GM12878 (cell line): ENCODE data around the gene FRK. TPM values are rescaled to one million over a fixed set of nuclear protein-coding genes. Genes with fewer than 3 reads are reported as not detected.

Experiments
- ATAC-seq: fragments of 200-7000 bp; cut with Tn5 transposase; 3 replicates; pipeline ENCODE4 v1.9.1; 2020; ENCODE audit warnings: mild to moderate bottlenecking, moderate library complexity
- BruUV-seq: library from RNA; stranded (reverse); fragments of 400-500 nt; replicated peaks from 2 replicates; lab custom pipeline; 2021; lab: Mats Ljungman, UMichigan
- CTCF ChIA-PET: fragments of 300-600 bp; sonication (Branson Sonifier 250); formaldehyde crosslinking; extraction: SDS; loops from one replicate; lab custom pipeline; 2021; ENCODE audit warnings: inconsistent platforms; lab: Yijun Ruan, JAX
- POLR2A ChIA-PET: fragments of 350-600 bp; formaldehyde crosslinking; extraction: SDS; loops from one replicate; lab custom pipeline; 2021; ENCODE audit warnings: inconsistent platforms; lab: Charles Lee
- RAD21 ChIA-PET: fragments of 300-600 bp; sonication (Branson Sonifier 250); formaldehyde crosslinking; loops from one replicate; lab custom pipeline; 2023; ENCODE audit warnings: antibody characterized with exemption; ENCODE audit not compliant: unreplicated experiment; lab: Charles Lee
- SMC1A ChIA-PET: fragments of 300-600 bp; sonication (Branson Sonifier 250); formaldehyde crosslinking; loops from one replicate; lab custom pipeline; 2023; ENCODE audit not compliant: unreplicated experiment, uncharacterized antibody; lab: Charles Lee
- DNase-seq: peaks from one replicate; pipeline ENCODE4 v3.0.0-alpha.2; 2011; ENCODE audit warnings: low read depth, low spot score
- FAIRE-seq: peaks from 3 replicates; lab custom pipeline; 2011; peaks lifted over from hg19 to GRCh38; lab: Jason Lieb, UNC
- H2AFZ ChIP-seq: 2 replicates; pipeline ENCODE4 v1.6.0; 2011; ENCODE audit warnings: low read depth, low read length, control low read depth; ENCODE audit not compliant: control insufficient read depth
- H3K27ac ChIP-seq: 2 replicates; pipeline ENCODE4 v1.5.1; 2011; ENCODE audit warnings: control low read depth; ENCODE audit not compliant: control insufficient read depth, insufficient read depth
- H3K27me3 ChIP-seq, 2 experiments: replicated peaks in 1 of 2; 2 replicates each; pipeline versions ENCODE4 v1.6.0 to v1.6.1; 2011; ENCODE audit warnings: low read length in 1 of 2; ENCODE audit not compliant: control insufficient read depth in 2 of 2, insufficient read depth in 2 of 2
- H3K36me3 ChIP-seq, 2 experiments: 2 replicates each; pipeline ENCODE4 v1.5.1; 2011; ENCODE audit warnings: low read length in 1 of 2; ENCODE audit not compliant: control insufficient read depth in 2 of 2, insufficient read depth in 2 of 2
- H3K4me1 ChIP-seq: 2 replicates; pipeline ENCODE4 v1.6.1; 2011; ENCODE audit warnings: mild to moderate bottlenecking, low read length, moderate library complexity, mixed read lengths; ENCODE audit not compliant: control insufficient read depth, insufficient read depth
- H3K4me2 ChIP-seq: 2 replicates; pipeline ENCODE4 v1.6.0; 2011; ENCODE audit warnings: control low read depth; ENCODE audit not compliant: control insufficient read depth, insufficient read depth
- H3K4me3 ChIP-seq: fragments of 200-600 bp; sonication (generic); 2 replicates; pipeline ENCODE4 v1.5.1; 2016
- H3K79me2 ChIP-seq: 2 replicates; pipeline ENCODE4 v1.6.0; 2011; ENCODE audit warnings: low read length; ENCODE audit not compliant: control insufficient read depth, insufficient read depth
- H3K9ac ChIP-seq: 2 replicates; pipeline ENCODE4 v1.8.0; 2011; ENCODE audit warnings: low read length, control low read depth, mixed read lengths; ENCODE audit not compliant: control insufficient read depth, insufficient read depth
- H3K9me3 ChIP-seq: replicated peaks from 3 replicates; pipeline ENCODE4 v1.5.1; 2011; ENCODE audit warnings: mild to moderate bottlenecking, low read length; ENCODE audit not compliant: control insufficient read depth, insufficient read depth
- H4K20me1 ChIP-seq: 2 replicates; pipeline ENCODE4 v1.6.0; 2011; ENCODE audit not compliant: control insufficient read depth, insufficient read depth
- CBFB ChIP-seq: IDR thresholded peaks from 2 replicates; pipeline ENCODE4 v1.6.1; 2016; ENCODE audit warnings: antibody characterized with exemption, low read depth
- E2F8 ChIP-seq: fragments of 450-650 bp; IDR thresholded peaks from 2 replicates; pipeline ENCODE4 v1.6.1; 2018; ENCODE audit warnings: mild to moderate bottlenecking, low read depth, moderate library complexity; ENCODE audit not compliant: partially characterized antibody
- ETV6 ChIP-seq, 2 experiments: fragments of 450-650 bp in 1 of 2; IDR thresholded peaks in 1 of 2; conservative IDR thresholded peaks in 1 of 2; 2 replicates each; pipeline ENCODE4 v1.6.1; 2014; ENCODE audit warnings: antibody characterized with exemption in 1 of 2, borderline replicate concordance in 1 of 2, low read depth in 1 of 2, mild to moderate bottlenecking in 1 of 2, moderate library complexity in 1 of 2
- FOXK2 ChIP-seq: fragments of 450-650 bp; IDR thresholded peaks from 2 replicates; pipeline ENCODE4 v1.6.1; 2017; ENCODE audit warnings: mild to moderate bottlenecking, moderate library complexity
- KDM1A ChIP-seq: fragments of 200-600 bp; sonication (generic); IDR thresholded peaks from 2 replicates; pipeline ENCODE4 v1.6.1; 2016; ENCODE audit warnings: borderline replicate concordance
- ZBED1 ChIP-seq: IDR thresholded peaks from 2 replicates; pipeline ENCODE4 v1.6.1; 2016; ENCODE audit warnings: borderline replicate concordance
- ZBTB4 ChIP-seq: fragments of 450-650 bp; formaldehyde crosslinking; IDR thresholded peaks from 2 replicates; pipeline ENCODE4 v1.4.0; 2022; ENCODE audit warnings: mild to moderate bottlenecking, moderate library complexity
- ZNF207 ChIP-seq: fragments of 450-650 bp; IDR thresholded peaks from 2 replicates; pipeline ENCODE4 v1.6.1; 2014; ENCODE audit warnings: antibody characterized with exemption, mild to moderate bottlenecking, borderline replicate concordance
- ZNF384 ChIP-seq: IDR thresholded peaks from 2 replicates; pipeline ENCODE4 v1.6.1; 2012; ENCODE audit warnings: low read depth, mild to moderate bottlenecking, low read length, improper control_type of control experiment, borderline replicate concordance
- WGBS: methylation state at CpG from one replicate; pipeline ENCODE4 v1.1.6; 2016; ENCODE audit warnings: low lambda C conversion rate; ENCODE audit not compliant: insufficient replicate concordance, insufficient coverage; ENCODE audit errors: missing lambda C conversion rate; 5-methylcytosine and 5-hydroxymethylcytosine counted together
- in situ Hi-C: fragments of 300-500 bp; cut with MboI; formaldehyde crosslinking; loops from 9 replicates; pipeline ENCODE4 v1.14.3; 2018; ENCODE audit warnings: mixed read lengths
- intact Hi-C: fragments of 100-400 bp; cut with micrococcal nuclease; formaldehyde crosslinking; loops from one replicate; pipeline ENCODE4 v1.14.2; 2022; ENCODE audit not compliant: unreplicated experiment
- polyA plus RNA-seq, 11 experiments: library from polyadenylated mRNA; depleted of rRNA in 4 of 11; unstranded in 6 of 11; stranded (reverse) in 5 of 11; fragments of >200 nt; fragmentation: Nextera tagmentation in 4 of 11; fragmentation: Illumina TruSeq in 1 of 11; extraction: Ambion mirVana in 4 of 11; extraction: Trizol in 1 of 11; gene quantifications; 1 replicate in 1 of 11; 2 replicates in 10 of 11; pipeline versions ENCODE4 v1.2.1 to v1.2.3, GENCODE V29; 2011 to 2016; ENCODE audit warnings: inconsistent platforms in 2 of 11, missing spikeins in 2 of 11, low read depth in 1 of 11
- total RNA-seq, 4 experiments: library from RNA; depleted of rRNA in 3 of 4; stranded (reverse); fragments of >200 nt in 3 of 4; fragmentation: Illumina TruSeq in 1 of 4; extraction: Trizol in 1 of 4; gene quantifications; 2 replicates each; pipeline versions ENCODE4 v1.2.1 to v1.2.3, GENCODE V29; 2013 to 2021

The FRK gene
- total and polyA plus RNA-seq, 10 of the 15 experiments (the other 5 are each of a cell fraction or from before 2014, with no cell fraction given), result 0.29 to 2.4 (median 1.2) TPM

DNA sequence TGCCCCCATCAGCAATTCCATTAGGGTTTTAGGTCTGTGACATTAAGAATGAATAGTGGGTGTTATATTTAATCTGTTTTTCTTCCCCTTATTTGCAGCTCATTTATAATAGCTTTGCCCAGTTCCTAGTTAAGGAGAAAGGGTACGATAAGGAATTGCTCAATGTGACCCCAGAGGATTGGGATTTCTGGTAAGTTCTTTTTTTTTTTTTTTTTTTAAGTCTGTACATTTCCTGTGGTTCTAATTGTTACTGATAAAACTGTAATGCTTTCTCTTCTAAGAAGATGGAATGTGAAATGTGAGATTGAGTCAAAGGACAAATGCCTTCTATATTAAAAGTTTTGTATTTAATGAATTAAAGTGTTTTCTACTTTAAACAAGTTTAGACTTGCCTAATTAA, 45.5 kb upstream of the FRK start:
- SMC1A ChIA-PET, result interaction anchor here (0.7 to 4.1 kb wide), 11 partner anchors 9 to 111 kb away, joined by 3 to 20 read pairs (median 4); partner anchors contain the start of gene FRK
- H3K4me1 ChIP-seq, result peaks cover 25% of the 10 kb centered on the region
- H3K79me2 ChIP-seq, result peaks cover 58% of the 10 kb centered on the region
- peaks cover 8 to 18% of the 10 kb centered on the region in 2 experiments; a peak in 3 of 4 replicates for H3K36me3 ChIP-seq
- H4K20me1 ChIP-seq, result no peaks in the 10 kb centered on the region
- no peak overlapping the region for H2AFZ ChIP-seq
- DNase-seq (no peak), FAIRE-seq (no peak), ATAC-seq (no peak)
- H3K27ac ChIP-seq, result peak overlapping the region; percentile 58
- H3K4me2 ChIP-seq, result peak overlapping the region; percentile 77
- intact Hi-C loops, result loop anchor here (10.0 kb wide), 1 partner anchor 299 kb away; no protein-coding TSS in a partner anchor
- BruUV-seq, result no TSS peak
- H3K9ac ChIP-seq, result no peak overlapping the region
- RAD21 ChIA-PET, result interaction anchor here (0.7 to 6.8 kb wide), 7 partner anchors 9 to 101 kb away, joined by 3 to 39 read pairs (median 3); no protein-coding TSS in a partner anchor
- CTCF ChIA-PET, result interaction anchor here (0.6 to 7.9 kb wide), 7 partner anchors 8 to 95 kb away, joined by 3 to 106 read pairs (median 5); partner anchors contain the start of gene FRK
- TF ChIP-seq ZNF384, result 0 out of 2 replicates have a peak, but pooled peaks have one; percentile 6
- no peak for TF ChIP-seq ZNF207
- in situ Hi-C loops, result no loop called here
- H3K4me3 ChIP-seq, result peak overlapping the region; percentile 67
- no peaks in the 10 kb centered on the region for H3K9me3 ChIP-seq
- 47% methylated on average over 1 of the region's 1 CpG for WGBS
- POLR2A ChIA-PET, result interaction anchor here (0.5 to 1.2 kb wide), 6 partner anchors 8 to 197 kb away, joined by 3 to 9 read pairs (median 4); partner anchors contain the start of gene FRK
- no peaks in the 10 kb centered on the region for H3K27me3 ChIP-seq

GRCh38 chr6:116105247-116105646, 44.6 kb upstream of the FRK start:
- peak overlapping the region; percentile 30; the same call in 1 of the 2 replicates for H3K9ac ChIP-seq
- H2AFZ ChIP-seq, result no peak overlapping the region
- peaks cover 6 to 15% of the 10 kb centered on the region in 2 experiments; a peak in 2 of 4 replicates for H3K36me3 ChIP-seq
- H3K4me1 ChIP-seq, result peaks cover 25% of the 10 kb centered on the region
- H3K27me3 ChIP-seq, result no peaks in the 10 kb centered on the region
- H3K79me2 ChIP-seq, result peaks cover 67% of the 10 kb centered on the region
- peak overlapping the region; percentile 67 for H3K4me3 ChIP-seq
- ChIA-PET RAD21 (interaction anchor here (1.3 to 6.8 kb wide), 3 partner anchors 8 to 93 kb away, joined by 3 to 39 read pairs (median 5); no protein-coding TSS in a partner anchor), CTCF (interaction anchor here (1.0 to 7.9 kb wide), 2 partner anchors 85 to 94 kb away, joined by 3 to 106 read pairs; no protein-coding TSS in a partner anchor), SMC1A (interaction anchor here (0.8 to 5.3 kb wide), 7 partner anchors 8 to 92 kb away, joined by 3 to 57 read pairs (median 7); partner anchors contain the start of gene FRK), POLR2A (no interaction called here)
- DNase-seq (no peak), ATAC-seq (no peak), FAIRE-seq (no peak)
- peak overlapping the region; percentile 77 for H3K4me2 ChIP-seq
- 99% methylated on average over 3 of the region's 3 CpGs for WGBS
- H3K9me3 ChIP-seq, result no peaks in the 10 kb centered on the region
- peak overlapping the region; percentile 58 for H3K27ac ChIP-seq
- intact Hi-C loops, result loop anchor here (10.0 kb wide), 1 partner anchor 300 kb away; no protein-coding TSS in a partner anchor
- in situ Hi-C loops, result no loop called here
- BruUV-seq, result no TSS peak
- H4K20me1 ChIP-seq, result no peaks in the 10 kb centered on the region
- TF ChIP-seq KDM1A, result no peak
- TF ChIP-seq ETV6 (conservative IDR thresholded peaks at IDR 0.05 in 1 of 2, IDR thresholded peaks at IDR 0.05 in 1 of 2; ENCODE audit: borderline replicate concordance in 1 of 2, low read depth in 1 of 2), result no peak
- no peak for TF ChIP-seq FOXK2
- TF ChIP-seq ZBTB4 (CRISPR knock-in tag), result no peak
- TF ChIP-seq CBFB, result no peak
- no peak for TF ChIP-seq ZBED1
- no peak for TF ChIP-seq E2F8
